HCT116 (cell line): ENCODE data around the gene IQCN.

Experiments
- RAD21 ChIP-seq: IDR thresholded peaks from 2 replicates; pipeline ENCODE4 v1.6.1; 2012; ENCODE audit warnings: low read depth, mild to moderate bottlenecking
- TCF7L2 ChIP-seq: IDR thresholded peaks from 2 replicates; pipeline ENCODE4 v1.7.0; 2011; ENCODE audit warnings: borderline replicate concordance, inconsistent platforms; ENCODE audit not compliant: insufficient read depth, insufficient read length; ENCODE audit errors: extremely low read depth
- TF ChIP-seq, protein P1 (sequence below), 3 experiments: fragments of 200-600 bp in 1 of 3; sonication (generic) in 1 of 3; IDR thresholded peaks in 2 of 3; conservative IDR thresholded peaks in 1 of 3; 2 replicates each; pipeline ENCODE4 v1.5.1; 2012 to 2017; ENCODE audit warnings: low read depth in 2 of 3, low read length in 2 of 3, antibody characterized with exemption in 1 of 3, borderline replicate concordance in 1 of 3, control low read depth in 1 of 3, mild to moderate bottlenecking in 1 of 3, mixed read lengths in 1 of 3, mixed run types in 1 of 3, moderate library complexity in 1 of 3; ENCODE audit not compliant: insufficient read depth in 1 of 3

DNA sequence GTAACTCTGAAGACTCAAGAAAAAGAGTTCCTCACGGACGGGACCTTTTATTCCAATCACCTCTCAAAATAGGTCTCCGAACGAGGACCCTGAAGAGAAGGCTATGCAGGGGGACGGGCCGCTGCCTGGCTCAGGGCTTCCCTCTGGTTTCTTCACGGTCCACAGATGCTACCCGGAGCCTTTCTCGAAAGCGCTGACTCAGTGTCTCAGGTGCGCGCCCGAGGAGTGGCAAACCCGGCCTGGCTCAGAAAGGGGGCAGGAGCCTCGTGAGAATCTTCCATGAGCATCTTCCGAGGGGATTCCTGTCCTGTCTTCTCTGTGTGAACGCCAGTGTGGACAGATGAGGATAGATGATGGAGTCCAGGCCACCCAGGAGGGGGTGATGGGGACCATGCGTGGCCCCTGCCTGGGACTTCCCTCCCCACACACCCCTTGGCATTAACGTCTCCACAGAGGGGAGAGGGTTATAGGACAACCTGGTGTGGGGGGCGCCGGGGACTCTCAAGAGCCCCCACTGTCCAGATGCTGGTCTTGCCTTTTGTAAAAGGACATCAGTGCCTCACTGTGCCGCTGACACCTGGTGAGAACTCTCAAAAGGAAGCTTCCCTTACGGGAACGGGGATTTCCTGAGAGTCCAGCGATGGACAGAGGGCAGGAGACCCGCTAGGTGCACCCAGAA, 32.1 kb upstream of the IQCN start:
- TF ChIP-seq TCF7L2 (no peak), RAD21 (no peak)
- TF ChIP-seq, protein P1, sequence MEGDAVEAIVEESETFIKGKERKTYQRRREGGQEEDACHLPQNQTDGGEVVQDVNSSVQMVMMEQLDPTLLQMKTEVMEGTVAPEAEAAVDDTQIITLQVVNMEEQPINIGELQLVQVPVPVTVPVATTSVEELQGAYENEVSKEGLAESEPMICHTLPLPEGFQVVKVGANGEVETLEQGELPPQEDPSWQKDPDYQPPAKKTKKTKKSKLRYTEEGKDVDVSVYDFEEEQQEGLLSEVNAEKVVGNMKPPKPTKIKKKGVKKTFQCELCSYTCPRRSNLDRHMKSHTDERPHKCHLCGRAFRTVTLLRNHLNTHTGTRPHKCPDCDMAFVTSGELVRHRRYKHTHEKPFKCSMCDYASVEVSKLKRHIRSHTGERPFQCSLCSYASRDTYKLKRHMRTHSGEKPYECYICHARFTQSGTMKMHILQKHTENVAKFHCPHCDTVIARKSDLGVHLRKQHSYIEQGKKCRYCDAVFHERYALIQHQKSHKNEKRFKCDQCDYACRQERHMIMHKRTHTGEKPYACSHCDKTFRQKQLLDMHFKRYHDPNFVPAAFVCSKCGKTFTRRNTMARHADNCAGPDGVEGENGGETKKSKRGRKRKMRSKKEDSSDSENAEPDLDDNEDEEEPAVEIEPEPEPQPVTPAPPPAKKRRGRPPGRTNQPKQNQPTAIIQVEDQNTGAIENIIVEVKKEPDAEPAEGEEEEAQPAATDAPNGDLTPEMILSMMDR (IDR thresholded peaks at IDR 0.05 in 2 of 3, conservative IDR thresholded peaks at IDR 0.05 in 1 of 3; ENCODE audit: borderline replicate concordance in 1 of 3, insufficient read depth in 1 of 3, low read depth in 2 of 3, low read length in 2 of 3), result no peak
